Suppressor macrophage treated with lipopolysaccharide for 4 hours (primary cell): ENCODE data around the gene PROZ.
A peak's percentile ranks its signal among the peaks of the same experiment; 100 is the strongest.

ENCODE experiments used
- DNase-seq: peaks from one replicate; pipeline ENCODE4 v3.0.0-alpha.2; 2020

The PROZ gene

DNA sequence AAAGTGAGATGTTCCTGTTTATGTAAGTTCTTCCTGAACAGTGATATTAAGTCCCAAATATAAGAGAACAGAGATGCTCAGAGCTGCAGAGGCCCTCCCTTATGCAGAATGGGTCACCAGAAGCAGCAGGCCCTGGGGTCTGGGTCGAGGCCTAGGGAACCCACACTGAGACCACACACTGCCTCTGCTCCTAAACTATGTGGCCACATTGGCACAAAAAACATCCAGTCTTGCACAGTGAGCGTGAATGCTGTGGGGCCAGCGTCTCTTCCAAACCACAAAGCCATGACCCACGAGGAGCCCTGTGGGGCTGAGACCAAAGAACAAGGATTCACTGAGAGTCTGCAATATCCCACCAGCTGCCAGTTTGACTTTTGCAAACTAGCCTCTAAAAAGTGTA is 23.6 kb downstream of the PROZ start:
- DNase-seq, result no peak

DNA sequence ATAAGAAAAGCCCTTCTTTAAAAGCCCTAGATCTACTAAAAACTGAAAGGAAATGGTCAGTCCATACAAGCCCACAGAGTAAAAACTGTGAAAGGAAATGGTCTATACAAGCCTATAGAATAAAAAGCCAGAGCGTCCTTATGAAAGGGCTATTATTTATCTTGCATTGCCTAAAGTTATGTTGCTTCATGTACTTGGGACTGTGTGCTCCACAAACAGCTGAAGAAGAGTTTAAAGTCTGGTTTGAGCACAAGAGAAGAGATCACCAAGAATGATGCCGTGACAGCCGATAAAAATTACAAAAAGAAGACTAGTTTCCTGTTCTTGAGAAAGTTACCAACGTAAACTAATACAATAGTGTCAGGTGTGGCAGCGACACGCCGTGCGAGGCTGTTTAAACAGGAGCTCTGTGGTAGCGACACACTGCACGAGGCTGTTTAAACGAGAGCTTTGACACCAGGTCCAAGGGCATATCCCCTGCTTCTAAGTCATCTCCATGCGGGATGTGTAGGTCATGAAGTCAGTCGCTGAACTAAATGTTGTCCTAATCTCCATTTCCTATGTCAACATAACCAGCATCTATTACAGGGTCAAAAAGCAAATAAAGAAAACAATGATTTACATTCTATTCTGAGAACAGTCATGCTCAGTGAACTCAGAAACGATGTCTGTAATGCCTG is 25.1 kb downstream of the PROZ start:
- no peak for DNase-seq

DNA sequence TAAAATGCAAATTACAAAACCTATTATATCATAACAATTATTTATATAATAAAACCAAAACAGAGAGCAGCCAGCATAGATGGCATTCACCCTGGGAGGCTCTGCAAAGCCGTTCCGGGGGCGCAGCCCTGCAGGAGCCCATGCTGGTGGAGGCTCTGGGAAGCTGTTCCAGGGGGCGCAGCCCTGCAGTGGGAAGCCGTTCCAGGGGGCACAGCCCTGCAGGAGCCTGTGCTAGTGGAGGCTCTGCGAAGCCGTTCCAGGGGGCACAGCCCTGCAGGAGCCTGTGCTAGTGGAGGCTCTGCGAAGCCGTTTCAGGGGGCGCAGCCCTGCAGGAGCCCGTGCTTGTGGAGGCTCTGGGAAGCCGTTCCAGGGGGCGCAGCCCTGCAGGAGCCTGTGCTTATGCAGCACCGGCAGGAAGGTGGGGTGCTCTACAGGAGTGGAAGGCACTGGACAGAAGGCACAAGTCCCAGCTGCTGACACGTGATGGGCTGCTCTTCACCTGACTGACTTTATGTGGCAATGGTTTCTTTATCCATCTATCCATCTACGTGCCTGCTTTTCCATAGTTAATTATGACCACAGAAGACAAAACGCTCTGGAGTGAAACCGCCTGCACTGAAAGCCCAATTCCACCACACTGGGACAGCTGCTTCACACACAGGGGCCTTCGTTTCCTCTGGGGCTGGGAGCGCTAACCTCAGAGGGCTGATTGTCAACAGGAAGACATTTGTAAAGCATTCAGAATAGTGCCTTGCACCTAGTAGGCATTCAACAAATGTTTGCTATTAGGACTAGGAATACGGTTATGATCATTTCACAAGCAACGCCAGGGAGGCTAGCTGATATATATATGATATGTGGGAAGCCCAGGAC is 26.4 kb downstream of the PROZ start:
- no peak for DNase-seq

DNA sequence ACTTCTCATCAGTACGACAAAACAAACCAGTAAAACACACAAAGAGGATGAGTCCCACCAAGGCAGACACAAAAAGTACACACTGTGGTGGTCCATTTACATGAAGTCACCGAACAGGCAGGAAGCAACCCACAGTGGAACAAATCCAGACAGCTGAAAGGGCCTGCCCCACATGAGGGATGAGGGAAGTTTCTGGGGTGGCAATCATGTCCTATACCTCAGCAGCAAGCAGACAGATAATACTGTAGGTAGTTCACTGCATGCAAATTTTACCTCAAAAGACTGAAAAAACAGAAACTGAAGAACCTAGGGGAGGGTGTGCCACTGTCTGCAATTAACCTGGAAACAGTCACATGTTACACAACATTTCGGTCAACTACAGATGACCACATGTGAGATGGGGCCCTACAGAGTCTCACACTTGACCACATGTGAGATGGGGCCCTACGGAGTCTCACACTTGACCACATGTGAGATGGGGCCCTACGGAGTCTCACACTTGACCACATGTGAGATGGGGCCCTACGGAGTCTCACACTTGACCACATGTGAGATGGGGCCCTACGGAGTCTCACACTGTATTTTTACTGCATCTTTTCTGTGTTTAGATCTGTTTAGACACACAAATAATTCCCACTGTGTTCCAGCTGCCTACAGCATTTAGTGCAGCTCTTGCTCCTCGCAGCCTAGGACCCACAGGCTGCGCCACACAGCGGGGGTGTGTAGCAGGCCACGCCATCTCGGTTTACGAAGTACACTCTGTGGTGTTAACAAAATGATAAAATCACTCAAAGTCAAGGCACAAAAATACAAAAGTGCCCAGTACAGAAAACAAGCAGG is 27.8 kb downstream of the PROZ start:
- DNase-seq, result no peak

DNA sequence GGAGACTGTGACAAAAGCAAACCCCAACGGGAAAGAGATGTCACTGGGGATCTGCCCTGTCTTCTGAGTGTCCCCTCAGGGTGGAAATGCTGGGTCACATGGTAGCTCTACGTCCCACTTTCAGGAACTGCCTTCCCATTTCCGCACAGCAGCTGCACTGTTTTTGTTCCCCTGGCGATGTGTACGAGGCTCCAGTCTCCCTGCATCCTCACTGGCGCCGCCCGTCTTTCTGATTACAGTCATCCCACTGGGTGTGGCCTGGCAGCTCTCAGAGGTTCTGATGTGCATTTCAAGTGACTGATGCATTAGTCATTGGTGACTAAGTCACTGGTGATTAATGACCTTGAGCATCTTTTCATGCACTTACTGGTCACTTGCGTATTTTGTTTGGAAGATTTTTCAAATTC is 28.8 kb downstream of the PROZ start:
- peak; percentile 97 for DNase-seq

DNA sequence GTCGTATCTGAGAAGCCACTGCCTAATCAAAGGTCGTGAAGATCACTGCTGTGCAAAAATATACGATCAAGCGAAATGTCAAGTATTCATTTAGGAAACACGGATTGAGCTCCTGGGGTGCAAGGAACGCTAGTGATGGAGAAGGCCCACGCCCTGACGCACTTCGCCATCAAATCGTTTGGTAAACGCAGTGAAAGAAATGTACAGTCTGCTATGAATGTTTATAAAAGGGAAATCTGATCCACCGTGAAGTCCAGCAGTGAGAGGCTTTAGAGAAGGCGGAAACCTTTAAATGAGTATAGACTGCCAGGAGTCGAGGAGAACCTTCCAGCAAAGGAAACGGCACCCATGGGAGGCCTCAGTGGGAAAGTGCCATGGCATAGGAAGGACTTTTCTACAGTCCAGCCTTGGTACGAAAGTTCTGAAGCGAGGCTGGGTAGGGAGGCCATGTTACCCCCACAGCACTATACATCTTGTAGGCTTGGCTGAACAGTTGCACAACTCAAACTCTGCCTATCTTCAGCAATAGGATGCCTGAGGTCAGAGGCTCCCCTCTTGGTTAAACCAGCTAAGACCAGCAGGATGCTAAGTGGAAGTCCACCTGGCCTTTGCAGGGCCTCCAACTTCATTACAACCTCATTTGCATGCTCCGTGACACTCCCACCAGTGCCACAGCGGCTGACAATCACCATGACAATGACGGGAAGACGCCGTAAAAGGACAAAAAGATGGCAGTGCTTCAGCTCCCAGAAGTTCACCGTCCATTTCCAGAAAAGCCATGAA is 29.6 kb downstream of the PROZ start:
- DNase-seq, result no peak

DNA sequence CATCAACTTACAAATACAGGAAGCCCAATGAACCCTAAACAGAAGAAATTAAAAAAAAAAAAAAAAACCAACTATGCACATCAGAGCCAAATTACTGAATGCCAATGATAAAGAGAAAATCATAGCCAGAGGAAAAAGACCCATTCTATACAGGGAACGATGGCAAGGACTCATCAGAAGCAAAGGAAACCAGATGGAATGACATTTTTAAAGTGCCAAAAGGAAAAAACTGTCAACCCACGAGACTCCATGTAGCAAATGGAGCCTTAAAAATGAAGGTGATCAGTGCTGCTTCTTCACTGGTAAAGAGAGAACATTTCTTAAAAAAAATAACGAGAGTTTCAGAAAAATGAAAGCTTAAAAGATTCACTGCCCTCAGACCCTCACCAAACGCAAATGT is 31.7 kb downstream of the PROZ start:
- DNase-seq, result no peak

DNA sequence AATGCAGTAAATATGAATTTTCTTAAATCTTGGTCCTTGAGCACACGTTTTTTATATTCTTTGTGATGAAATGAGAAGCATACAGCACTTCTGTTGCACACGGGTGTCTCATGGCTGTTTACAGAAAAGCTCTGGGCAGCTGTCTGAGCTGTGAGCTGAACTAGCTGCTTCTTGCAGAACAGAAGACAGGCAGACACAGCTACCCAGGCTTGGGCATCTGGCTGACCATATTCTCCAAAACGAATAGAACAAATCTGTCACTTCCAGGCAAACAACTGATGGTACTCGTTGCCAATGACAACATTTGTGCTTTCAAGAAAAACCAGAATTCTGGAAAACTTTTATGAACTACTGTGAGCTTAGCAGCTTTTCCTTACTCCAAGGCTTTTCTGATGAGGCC is 33.8 kb downstream of the PROZ start:
- DNase-seq, result no peak

DNA sequence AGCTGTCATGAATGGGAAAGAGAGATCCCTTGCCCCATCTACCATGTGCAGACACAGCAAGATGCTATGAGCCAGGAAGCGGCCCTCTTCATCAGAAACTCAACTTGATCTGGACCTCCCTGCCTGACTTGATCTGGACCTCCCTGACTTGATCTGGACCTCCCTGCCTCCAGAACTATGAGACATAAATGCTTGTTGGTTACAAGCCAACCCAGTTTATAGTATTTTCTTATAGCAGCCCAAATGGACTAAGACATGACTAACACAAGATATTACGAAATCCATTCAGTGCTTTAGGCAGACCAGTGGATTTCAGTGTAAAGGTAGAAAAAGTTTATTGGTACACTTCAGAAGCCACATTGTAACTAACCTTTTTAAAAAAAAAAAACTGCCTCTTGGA is 34.5 kb downstream of the PROZ start:
- peak; percentile 17 for DNase-seq

DNA sequence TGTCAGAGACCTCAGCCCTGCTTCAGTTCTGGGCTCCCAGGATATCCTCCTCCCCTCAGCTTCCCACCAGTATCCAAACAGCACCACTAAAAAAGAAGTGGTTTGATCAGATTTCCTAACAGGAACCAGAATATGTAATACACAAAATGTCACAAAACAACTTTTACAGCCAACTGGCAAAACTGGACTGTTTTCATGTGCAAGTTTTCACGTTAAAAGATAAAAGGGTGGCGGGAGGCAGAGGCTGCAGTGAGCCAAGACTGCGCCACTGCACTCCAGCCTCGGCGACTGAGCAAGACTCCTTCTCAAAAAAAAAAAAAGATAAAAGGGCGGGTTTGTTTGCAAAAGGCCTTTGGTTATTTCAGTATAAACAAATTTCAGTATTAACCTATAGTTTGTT is 36.9 kb downstream of the PROZ start:
- DNase-seq, result no peak

DNA sequence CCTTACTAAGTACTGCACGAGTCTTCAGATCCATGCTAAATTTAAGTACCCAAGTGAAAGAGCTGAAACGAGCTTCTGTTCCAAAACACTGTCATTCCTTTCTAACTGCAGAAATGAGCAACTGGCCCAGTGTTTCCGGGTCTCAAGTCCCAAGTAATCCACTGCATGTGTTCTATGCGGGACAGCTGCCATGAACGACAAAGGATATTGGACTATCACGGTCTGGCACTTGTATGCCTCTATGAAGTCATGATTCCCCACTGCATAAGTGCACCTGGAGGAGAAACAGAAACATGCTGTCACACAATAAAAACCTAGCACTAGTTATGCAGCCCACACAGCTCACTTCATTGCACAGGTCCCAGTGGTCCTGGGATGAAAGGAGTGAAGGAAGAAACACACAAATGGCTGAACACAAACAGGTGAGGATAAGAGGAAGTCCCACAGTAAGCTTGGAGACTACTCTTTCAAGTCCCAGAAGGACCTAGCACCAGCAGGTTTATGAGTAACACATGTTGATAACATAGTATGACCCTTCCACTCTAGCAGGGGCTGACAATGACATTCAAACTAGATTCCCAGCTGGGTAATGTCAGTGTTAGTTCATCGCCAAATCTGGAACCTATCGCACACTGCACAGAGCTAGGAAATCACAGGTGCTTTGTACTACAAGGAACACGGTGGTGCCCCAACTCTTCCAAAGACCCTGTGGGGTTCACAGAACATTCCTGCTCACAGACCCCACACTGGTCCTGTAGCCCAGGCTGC is 38.7 kb downstream of the PROZ start:
- DNase-seq, result no peak

DNA sequence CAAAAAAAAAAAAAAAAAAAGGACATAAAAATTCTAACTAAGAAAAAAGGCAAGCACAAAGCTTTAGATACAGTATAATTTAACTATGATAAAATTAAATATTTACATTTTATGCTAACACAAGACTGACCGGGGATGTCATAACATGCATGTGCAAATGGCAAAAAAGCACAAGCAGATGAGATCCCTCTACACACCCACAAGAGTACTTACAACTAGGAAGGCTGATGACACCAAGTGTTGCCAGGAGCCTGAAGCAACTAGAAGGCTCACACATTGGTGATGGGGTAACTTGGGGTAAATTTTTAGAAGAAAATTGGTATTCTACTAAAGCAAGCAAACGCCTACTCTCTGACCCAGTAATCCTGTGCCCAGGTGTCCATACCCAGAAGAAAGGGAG is 43.4 kb downstream of the PROZ start:
- DNase-seq, result no peak

DNA sequence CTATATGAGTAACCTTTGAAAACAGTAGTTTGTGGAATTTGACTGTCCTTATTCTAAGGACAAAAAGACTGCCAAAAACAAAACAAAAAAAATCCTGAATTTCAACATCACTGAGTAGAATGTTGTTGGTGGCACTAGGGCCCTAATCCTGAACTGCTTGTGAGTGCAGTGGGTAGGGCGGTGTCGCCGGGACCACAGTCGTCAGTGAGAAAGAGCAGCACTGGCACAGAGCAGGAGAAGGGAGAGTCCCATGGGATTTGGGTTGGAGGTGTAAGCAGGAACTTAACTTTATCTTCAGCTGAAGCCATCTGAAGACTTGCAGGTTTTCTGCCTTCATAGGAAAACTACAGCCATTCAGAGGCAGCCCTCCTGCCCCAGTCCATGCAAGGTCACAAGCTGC is 44.5 kb downstream of the PROZ start:
- DNase-seq, result no peak

DNA sequence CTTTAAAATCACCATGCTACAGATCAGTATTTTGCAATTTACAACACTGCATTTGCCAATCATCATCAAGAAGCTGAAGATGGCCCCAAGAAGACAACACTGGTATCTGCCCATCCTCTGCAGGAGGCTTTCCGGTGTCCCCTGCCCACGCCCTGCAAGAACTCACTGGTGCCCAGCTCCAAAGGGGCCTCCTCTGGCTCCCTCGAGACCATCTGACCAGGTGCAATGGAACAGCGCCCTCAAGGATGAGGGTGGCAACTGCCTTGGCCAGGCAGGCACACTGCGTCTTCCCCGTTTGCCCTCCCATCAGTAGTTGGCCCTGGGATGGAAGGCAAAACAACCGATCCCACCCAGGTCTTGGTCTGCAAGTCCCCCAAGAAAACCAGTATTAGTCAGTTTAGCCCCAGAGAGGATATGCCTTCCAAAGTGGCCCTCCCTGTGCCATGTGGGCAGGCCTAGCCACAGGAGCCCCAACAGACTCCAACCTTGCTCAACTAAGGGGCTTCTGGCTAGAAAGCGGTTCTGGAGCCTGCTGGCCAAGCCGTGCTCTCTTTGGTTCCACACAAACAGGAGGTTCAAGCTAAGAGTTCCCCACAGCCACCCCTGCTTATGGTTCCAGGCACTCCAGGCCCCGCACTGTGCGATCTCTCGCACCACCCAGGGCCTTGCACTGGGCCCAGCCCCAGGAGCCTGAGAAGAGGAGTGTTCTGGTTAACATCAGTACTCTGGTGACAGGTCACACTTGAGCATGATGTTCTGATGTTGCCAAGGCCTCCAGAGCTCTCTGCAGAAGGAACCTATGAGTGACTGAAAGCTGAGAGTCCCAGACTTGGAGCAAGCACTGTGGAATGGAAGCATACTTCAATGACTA is 45.3 kb downstream of the PROZ start:
- no peak for DNase-seq

DNA sequence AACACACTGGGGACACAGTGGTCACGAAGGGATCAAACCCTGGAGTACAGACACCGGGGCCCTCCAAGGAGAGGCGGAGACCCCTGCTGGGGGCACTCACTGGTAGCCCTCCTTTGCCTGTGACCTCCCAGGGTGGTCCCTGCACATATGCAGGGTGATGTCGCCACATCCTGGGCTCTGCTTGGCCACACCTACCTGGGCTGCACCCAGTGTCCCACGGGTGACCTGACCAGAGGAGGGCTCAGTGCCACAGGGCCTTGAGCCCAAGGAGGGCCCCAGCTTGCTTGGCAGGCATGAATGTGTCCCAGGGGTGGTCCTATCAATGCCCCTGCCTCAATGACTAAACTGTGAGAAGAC is 45.9 kb downstream of the PROZ start:
- no peak for DNase-seq

DNA sequence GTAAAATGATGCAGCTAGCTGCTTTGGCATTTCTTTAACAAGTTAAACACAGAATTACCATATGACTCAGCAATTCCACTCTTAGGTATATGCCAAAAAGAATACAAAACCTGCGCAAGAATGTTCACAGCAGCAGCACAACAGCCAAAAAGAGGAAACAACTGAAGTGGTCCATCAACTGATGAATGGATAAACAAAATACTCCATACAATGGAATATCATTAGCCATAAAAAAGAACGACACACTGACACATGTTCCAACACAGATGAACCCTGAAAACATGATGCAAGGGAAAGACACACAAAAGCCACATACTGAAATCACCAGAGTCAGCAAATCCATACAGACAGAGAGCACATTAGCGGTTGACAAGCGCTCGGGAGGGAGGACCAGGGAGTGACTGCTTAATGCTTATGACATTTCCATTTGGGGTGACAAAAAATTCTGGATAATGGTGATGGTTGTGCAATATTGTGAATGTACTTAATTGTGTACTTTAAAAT is 47.0 kb downstream of the PROZ start:
- no peak for DNase-seq

DNA sequence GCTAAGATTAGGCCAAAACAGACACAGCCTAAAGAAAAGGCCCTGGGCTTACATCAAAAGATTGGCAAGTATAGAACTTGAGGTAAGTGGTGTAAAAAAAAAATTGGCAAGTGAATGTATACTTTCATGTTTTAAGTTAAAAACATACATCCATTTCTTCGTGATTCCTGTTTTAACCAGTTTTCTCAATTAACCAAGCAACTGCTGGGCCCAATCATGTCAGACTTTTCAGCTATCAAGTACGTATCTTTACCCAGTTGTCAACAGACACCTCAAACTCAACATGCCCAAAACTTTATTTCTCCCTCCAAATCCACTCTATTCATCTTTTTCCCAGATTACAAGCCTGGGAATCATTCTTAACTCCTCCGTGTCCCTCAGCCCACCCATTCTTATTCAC is 49.0 kb downstream of the PROZ start:
- DNase-seq, result no peak

DNA sequence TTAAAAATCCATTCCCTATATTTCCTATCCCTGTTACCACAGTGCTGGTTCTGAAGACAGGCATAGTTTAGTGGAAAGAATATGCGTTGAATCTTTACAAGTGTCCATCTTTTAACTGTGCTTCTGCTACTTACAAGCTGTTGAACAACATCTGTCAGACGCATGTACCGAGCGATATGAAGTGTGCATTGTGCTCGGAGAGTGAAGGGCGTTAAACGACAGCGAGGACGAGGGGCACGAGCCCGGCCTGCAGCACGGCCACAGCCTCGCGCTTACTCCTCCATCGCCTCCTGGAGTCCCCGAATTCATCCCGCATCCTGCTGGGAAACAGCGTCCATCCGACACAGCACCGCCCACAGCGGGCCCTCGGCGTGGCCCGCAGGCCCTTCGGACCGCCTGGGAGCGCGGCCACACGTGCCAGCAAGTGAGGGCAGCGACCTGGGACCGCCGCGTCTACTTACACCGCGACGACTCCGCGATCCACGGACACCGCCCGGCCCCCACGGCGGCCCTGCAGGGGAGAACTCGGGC is 49.5 kb downstream of the PROZ start:
- peak; percentile 55 for DNase-seq

DNA sequence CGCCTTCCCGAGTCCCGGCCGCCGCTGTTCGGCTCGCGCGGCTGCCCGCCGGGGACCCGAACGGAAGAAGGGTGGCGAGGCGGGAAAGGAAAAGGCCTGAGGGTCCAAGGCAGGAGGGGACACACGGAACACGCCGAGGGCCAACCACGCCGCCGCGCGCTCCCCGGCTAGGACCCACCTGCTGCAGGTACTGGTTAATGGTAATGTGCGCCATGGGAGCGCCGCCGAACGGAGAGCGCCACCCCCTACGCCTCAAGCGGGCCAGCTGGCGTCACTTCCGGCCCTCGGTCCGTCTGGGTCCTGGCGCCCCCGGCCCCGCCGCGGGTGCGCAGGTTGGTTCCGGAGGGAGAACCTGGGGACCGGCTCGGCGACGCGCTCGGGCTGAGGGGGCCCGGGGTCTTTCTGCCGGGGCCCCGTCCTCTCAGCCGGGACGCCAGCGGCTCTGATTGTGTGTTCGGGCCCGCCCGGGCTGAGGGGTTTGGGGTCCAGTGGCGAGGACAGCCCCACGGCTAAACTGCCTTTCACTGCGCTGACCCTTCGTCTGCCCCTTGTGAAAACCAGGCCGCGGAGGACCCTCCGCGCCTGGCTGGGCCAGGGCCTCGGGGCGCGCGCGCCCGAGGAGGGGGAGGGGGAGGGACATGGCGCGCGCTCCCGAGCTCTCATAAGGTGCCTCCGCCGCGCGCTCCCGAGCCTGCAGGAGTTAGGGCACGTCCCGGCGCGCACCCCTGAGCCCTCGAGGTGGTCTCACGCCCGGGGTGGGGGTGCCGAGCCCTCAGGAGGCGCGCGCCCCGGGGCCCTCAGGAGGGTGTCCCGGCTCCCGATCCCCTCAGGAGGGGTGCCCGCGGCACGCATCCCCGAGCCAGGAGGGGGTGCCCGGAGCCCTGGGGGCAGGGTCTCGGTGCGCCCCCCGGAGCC is 50.2 kb downstream of the PROZ start, which contains the start of gene PCID2:
TSS of gene PCID2 (minus strand) at position 249 of the 915 bp plus-strand sequence. CDS start at position 214, 35 bp downstream.
- DNase-seq, result peak; percentile 93
